GM03348 (cell line): Measurements from ENCODE around the gene TMEM11.

Source experiments
- DNase-seq: peaks from one replicate; pipeline ENCODE4 v3.0.0; 2012; ENCODE audit warnings: low spot score

Gene TMEM11, protein sequence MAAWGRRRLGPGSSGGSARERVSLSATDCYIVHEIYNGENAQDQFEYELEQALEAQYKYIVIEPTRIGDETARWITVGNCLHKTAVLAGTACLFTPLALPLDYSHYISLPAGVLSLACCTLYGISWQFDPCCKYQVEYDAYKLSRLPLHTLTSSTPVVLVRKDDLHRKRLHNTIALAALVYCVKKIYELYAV

GRCh38 chr17:21214015-21214776, at the start of gene TMEM11:
Gene TMEM11, minus strand, starts transcription at chr17:21214161. Its CDS starts 9 bp downstream, at chr17:21214152.
- peak; percentile 99 for DNase-seq

DNA sequence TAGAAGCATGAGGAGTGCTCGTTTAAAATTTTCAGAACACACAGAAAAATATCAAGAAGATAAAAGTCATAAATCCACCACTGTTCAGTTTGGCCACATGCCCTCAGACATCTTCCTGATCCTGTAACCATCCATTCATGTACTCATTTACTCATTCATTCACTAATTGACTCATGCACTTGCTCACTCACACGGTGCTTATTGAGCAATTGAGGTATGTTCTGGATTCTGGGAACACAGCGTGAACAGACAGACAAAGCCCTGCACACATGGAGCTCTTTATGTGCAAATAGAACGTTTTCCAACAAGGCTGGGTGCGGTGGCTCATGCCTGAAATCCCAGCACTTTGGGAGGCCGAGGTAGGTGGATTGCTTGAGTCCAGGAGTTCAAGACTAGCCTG, 49.4 kb upstream of the TMEM11 start:
- DNase-seq, result peak; percentile 59

DNA sequence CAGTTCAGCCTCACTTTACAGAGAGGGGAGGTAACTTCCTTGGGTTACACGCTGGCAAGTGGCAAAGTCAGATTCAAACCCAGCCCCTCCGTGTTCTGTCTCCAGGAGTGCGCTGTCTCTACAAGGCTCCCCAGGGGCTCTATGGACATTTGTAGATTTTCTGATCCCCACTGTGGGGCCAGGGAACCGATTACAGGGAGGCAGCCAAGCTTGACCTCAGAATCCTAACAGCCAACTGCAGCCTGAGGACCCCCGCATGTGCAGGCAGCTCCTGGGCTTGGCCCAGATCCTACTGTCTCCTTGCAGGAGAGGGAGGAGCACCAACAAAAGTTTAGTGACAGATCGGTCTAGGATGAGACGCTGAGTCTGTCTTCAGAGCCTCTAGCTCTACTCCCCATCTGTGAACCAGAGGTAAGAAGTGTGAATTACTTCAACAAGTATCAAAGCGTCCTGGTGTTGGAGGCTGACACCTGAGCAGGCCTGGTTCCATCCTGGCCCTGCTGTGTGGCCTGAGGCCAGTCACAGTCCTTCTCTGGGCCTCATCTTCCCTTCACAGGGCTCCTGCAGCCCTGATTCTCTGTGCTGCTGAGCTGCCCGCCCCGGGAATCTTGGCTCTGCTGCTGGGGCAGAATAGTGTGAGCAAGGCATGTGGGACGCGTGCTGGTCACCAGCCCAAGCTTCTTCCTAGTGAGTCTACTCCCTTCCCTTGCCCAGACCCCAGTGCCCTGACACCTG, 48.5 kb upstream of the TMEM11 start:
- no peak for DNase-seq

DNA sequence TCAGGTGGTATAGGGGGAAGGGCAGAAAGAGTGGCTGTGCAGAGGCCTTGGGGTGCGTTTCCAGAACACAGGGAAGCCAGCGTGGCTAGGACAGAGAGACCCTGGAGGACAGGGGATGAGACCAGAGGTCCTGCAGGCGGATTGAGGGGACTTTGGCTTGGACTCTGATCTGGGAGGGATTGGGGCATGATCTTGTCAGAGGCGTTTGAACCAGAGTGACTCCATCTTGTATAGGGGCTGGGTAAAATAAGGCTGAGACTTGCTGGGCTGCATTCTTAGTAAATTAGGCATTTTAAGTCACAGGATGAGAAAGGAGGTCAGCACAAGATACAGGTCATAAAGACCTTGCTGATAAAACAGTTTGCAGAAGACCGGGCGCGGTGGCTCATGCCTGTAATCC, 44.6 kb upstream of the TMEM11 start:
- DNase-seq, result no peak

GRCh38 chr17:21253646-21254441, 39.9 kb upstream of the TMEM11 start:
- DNase-seq, result no peak

DNA sequence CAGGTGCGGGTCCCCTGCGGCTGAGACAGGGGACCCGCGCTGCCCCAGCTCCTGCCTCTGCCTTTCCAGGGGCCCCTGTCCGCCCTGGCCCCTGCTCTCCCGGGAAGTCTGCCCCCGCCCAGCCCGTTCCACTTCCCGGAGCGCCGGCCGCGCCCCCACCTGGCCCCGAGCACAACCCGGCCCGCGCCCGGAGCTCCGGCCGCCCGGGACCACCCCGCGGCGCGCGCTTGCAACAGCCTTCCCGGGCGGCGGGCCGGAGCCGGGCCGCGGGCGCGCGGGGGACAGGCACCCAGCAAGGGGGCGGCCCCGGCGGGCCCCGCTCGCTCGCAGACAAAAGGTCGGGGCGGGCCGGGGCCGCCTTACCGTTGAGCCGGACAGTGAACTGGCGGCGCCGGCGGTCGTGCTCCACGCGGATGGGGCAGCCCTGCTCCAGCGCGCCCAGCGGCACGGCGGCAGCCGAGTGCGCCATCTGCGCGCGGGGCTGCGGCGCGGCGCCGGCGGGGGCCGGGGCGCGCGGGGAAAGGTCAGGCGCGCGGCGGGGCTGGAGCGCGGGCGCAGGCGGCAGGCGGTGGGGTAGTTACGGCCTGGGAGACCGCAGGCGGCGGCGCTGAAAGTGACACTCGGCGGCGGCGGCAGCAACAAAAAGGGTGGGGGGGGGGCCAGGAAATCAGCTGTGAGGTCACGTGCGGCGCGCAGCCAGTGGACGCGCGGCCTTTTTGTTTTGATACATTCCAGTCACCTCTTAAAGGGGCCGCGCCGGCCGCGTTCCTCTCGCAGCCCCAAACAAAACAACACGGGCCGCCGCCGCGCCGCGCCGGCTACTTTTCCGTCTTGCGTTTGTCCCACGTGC, 39.1 kb upstream of the TMEM11 start, which contains the start of gene NATD1:
Gene NATD1, minus strand, starts transcription at position 615 of the 850 bp plus-strand sequence. Its CDS starts 146 bp downstream, at position 469.
- DNase-seq, result peak; percentile 95

DNA sequence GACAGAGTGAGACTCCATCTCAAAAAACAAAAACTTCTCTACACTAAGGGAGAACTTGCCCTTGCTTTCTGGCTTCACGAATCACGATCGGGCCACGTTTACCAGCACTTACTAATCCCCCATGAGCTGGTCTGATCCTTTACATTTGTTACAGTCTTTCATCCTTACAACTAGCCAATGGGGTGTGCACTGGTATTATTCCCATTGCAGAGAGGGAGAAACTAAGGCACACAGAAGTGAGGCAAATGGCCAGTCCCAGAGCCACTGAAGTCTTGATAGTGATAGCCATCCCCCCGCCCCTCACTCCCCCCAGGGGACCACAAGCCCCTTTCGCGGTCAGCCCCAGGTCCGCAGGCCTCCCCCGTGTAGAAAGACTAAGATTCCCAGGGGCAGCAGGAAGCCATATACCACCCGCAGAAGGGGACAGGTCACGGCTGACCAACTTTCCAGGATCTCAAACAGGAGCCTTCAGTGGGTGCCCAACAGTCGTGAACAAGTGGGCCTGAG, 38.4 kb upstream of the TMEM11 start:
- DNase-seq, result no peak

DNA sequence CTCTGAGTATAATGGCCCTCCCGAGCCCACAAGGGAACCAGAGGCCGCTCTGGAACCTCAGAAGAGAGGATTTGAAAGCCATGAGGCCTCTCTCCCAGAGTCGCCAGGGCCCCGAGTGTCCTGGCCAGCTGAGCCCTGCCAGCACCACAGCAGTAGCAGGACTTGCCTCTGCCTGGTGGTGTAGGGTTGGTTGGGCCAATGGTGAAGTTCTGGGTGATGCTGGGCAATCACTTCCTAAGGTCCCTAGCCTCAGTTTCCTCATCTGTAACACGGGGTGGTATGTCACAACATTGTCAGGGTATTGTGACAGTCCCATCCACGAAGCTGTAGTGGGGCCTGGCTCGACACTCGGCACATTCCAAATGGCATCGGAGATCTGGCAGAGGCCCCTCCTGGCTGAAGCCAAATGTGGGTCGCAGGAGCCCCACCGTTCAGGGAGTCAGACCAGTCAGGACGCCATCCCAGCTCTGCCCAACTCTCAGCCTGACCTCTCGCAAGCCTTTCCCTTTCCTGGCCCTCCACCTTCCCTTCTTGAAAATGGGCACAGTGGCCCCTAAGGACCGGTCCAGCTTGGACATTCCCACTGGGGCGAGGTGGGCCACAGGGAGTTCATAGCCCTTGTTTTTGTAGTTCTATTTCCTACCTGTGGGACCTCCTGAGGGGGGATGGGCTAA, 37.5 kb upstream of the TMEM11 start:
- DNase-seq, result no peak

DNA sequence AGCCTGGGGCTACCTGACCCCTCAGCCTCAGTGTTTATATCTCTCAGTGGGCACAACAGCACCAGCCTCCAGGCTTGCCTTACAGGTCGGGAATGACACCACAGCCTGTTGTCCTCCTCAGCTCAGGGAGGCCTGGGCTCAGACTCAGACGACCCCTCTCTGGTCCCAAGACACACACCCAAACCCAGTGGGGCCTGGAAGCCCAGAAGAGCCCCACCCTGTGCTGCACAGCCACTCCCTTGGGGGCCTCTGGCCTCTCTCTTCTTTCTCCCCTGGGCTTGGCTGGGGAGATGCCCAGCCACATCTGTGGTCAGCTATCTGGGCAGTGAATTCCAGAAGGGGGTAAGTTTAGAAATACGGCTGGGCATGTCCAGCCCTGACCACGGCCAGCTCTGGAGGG, 36.9 kb upstream of the TMEM11 start:
- DNase-seq, result peak; percentile 47

GRCh38 chr17:21249920-21250703, 36.2 kb upstream of the TMEM11 start:
- DNase-seq, result no peak

- no peak for DNase-seq
Observed at GRCh38 chr17:21249086-21249795, 35.3 kb upstream of the TMEM11 start.

DNA sequence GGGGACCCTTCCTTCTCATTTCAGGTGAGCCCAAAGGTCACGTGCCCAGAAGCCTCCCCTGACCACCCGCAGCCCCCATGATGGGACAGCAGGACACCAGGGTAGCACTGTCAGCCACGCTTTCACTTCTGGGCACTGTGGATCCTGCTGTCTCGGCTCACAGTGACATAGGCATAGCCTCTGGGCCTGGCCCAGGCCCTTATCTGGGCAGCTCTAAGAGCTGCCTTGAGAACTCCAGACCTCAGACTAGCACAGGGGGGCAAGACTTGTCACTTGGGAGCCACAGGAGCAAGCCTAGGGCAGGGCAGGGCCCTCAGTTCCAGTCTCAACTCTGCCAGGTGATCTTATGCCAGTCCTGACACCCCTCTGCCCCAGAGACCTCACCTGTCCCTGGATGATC, 34.5 kb upstream of the TMEM11 start:
- DNase-seq, result no peak

DNA sequence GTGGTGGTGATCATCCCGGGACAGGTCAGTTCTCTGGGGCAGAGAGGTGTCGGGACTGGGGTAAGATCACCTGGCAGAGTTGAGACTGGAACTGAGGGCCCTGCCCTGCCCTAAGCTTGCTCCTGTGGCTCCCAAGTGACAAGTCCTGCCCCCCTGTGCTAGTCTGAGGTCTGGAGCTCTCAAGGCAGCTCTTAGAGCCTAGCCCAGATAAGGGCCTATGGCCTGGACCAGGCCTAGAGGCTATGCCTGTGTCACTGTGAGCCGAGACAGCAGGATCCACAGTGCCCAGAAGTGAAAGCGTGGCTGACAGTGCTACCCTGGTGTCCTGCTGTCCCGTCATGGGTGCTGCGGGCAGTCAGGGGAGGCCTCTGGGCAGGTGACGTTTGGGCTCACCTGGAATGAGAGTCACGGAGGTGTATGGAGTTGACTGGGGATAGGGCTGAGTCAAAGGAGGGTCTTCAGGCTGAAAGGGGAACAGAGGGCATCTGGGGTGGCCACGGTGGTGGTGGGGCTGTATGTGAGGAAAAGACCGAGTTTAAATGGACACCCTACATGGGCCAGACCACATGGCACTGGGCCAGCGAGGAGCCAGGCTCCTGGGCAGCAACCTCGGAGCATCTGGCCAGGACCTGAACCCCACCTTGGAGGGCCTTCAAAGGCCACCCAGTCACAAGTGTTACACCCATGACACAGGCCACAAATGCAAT, 33.7 kb upstream of the TMEM11 start:
- DNase-seq, result no peak

- no peak for DNase-seq
Observed at GRCh38 chr17:21246698-21247097, 32.7 kb upstream of the TMEM11 start.

- no peak for DNase-seq
Observed at GRCh38 chr17:21245639-21246084, 31.7 kb upstream of the TMEM11 start.

- no peak for DNase-seq
Observed at GRCh38 chr17:21243516-21244303, 29.7 kb upstream of the TMEM11 start.

- no peak for DNase-seq
Observed at GRCh38 chr17:21242780-21243515, 29.0 kb upstream of the TMEM11 start.
